GM12892 (cell line): Measurements from ENCODE around the gene TSPO.
A peak's percentile ranks its signal among the peaks of the same experiment; 100 is the strongest.

Source experiments
- POLR2A ChIP-seq: IDR thresholded peaks from 2 replicates; pipeline ENCODE4 v1.6.1; 2011; ENCODE audit warnings: low read depth, low read length, control low read depth
- POLR2AphosphoS5 ChIP-seq: IDR thresholded peaks from 2 replicates; pipeline ENCODE4 v1.6.1; 2011; ENCODE audit warnings: low read depth, low read length, control low read depth

DNA sequence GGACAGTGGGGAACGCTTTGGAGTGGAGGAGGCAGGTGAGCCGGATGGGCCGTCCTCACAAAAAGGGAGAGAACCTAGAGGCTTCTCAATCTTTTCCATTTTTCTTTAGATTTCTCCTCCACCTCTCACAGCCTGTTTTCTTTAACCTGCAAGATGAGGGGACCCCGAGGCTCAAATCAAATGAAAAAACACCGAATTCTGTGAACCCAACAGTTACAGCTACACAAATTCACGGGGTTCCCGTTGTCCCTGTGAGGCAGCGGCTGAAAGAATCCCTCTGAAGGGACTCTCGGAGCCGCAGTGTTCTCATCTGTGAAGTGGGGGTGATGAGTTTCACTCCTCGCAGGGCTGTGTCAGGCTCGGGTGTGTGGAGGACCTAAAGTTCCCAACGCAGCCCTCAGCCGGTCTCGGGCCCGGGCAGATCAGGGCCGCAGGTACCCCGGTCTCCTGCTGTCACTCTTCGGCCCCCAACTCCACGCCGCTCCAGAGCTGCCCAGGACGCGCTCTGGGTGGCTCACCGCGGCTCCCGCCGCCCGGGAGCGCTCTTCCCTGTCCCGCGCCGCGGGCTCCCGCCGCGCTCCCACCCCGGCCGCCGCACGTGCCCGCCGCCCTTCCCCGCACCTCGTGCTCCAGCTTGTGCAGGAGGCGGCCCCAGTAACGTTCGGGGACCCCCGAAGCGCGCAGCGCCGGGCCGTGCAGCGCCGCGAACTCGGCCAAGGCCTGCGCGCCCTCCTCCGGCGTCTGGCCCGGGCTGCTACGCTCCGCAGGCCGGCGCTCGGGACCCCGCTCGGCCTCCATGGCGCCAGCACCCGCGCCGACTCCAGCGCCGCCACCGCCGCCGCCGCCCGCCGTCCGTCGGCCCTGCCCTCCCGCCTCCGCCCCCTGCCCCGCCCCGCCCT, 35.2 kb downstream of the TSPO start, which contains the start of gene TTLL12:
- TF ChIP-seq POLR2A = peak; percentile 68; the same call in 1 of the 2 replicates
- TF ChIP-seq POLR2AphosphoS5 = no peak
